Measurements from ENCODE around the gene NCKAP5L. TPM values are rescaled to one million over a fixed set of nuclear protein-coding genes. Genes with fewer than 3 reads are reported as not detected.

Gene NCKAP5L
- total and polyA plus RNA-seq, 10 donors, result 3.6 to 29.4 (median 21.1) TPM

GRCh38 chr12:49819786-49820185 is 8.4 kb downstream of the NCKAP5L start:
- no peak for TF ChIP-seq POLR2A (IDR thresholded peaks at IDR 0.05)
- no peak for TF ChIP-seq POLR2AphosphoS5 (IDR thresholded peaks at IDR 0.05)
- no peak for TF ChIP-seq CTCF (IDR thresholded peaks at IDR 0.05 in 8 of 11, conservative IDR thresholded peaks at IDR 0.05 in 3 of 11)
- peaks cover 0 to 30% (median 0%) of the 10 kb centered on the region in 6 donors for H3K36me3 ChIP-seq
- WGBS, 5 donors, result 67 to 92% (median 84%) methylated on average over 2 of the region's 2 CpGs
- DNase-seq, result no peak
- H3K27ac ChIP-seq, result no peak overlapping the region
- H3K4me1 ChIP-seq, result peaks cover 6 to 51% (median 26%) of the 10 kb centered on the region in 6 donors
- intact Hi-C loops (cut with DNase I; ENCODE audit: low total_unique reads), result no loop called here
- no peak overlapping the region for H3K4me3 ChIP-seq
- no peaks in the 10 kb centered on the region for H3K9me3 ChIP-seq
- no peaks in the 10 kb centered on the region for H3K27me3 ChIP-seq (replicated peaks in 1 of 7)

- intact Hi-C loops (cut with DNase I; ENCODE audit: low total_unique reads), result no loop called here
- TF ChIP-seq POLR2A (IDR thresholded peaks at IDR 0.05), result no peak
- no peak for TF ChIP-seq CTCF (IDR thresholded peaks at IDR 0.05 in 8 of 11, conservative IDR thresholded peaks at IDR 0.05 in 3 of 11)
- TF ChIP-seq POLR2AphosphoS5 (IDR thresholded peaks at IDR 0.05), result no peak
- DNase-seq, result no peak
- no peak overlapping the region for H3K27ac ChIP-seq
- no peak overlapping the region for H3K4me3 ChIP-seq
- H3K4me1 ChIP-seq, result peaks cover 6 to 37% (median 20%) of the 10 kb centered on the region in 6 donors
- no peaks in the 10 kb centered on the region for H3K27me3 ChIP-seq (replicated peaks in 1 of 7)
- peaks cover 0 to 37% (median 0%) of the 10 kb centered on the region in 6 donors for H3K36me3 ChIP-seq
- WGBS, 5 donors, result 75 to 88% (median 78%) methylated on average over 7 of the region's 7 CpGs
- H3K9me3 ChIP-seq, result no peaks in the 10 kb centered on the region
These were observed 9.8 kb downstream of the NCKAP5L start for GRCh38 chr12:49818241-49818895.

- Histone ChIP-seq H3K4me3 (no peak overlapping the region), H3K27me3 (replicated peaks in 1 of 7) (no peaks in the 10 kb centered on the region), H3K4me1 (peaks cover 0 to 50% (median 9%) of the 10 kb centered on the region in 6 donors), H3K36me3 (peaks cover 0 to 38% (median 0%) of the 10 kb centered on the region in 6 donors), H3K9me3 (no peaks in the 10 kb centered on the region), H3K27ac (no peak overlapping the region)
- intact Hi-C loops (cut with DNase I; ENCODE audit: low total_unique reads), result no loop called here
- 74 to 91% (median 85%) methylated on average over 1 of the region's 1 CpG for WGBS, 5 donors
- no peak for TF ChIP-seq POLR2A (IDR thresholded peaks at IDR 0.05)
- no peak for TF ChIP-seq CTCF (IDR thresholded peaks at IDR 0.05 in 8 of 11, conservative IDR thresholded peaks at IDR 0.05 in 3 of 11)
- TF ChIP-seq POLR2AphosphoS5 (IDR thresholded peaks at IDR 0.05), result no peak
- DNase-seq, result no peak
These were observed 15.1 kb downstream of the NCKAP5L start for GRCh38 chr12:49813131-49813530.

GRCh38 chr12:49811961-49812401 is 16.2 kb downstream of the NCKAP5L start:
- H3K9me3 ChIP-seq, result no peaks in the 10 kb centered on the region
- peaks cover 0 to 42% (median 0%) of the 10 kb centered on the region in 6 donors for H3K36me3 ChIP-seq
- intact Hi-C loops (cut with DNase I; ENCODE audit: low total_unique reads), result no loop called here
- H3K4me1 ChIP-seq, result peaks cover 0 to 53% (median 10%) of the 10 kb centered on the region in 6 donors
- no peak overlapping the region for H3K4me3 ChIP-seq
- TF ChIP-seq POLR2AphosphoS5 (IDR thresholded peaks at IDR 0.05), result no peak
- TF ChIP-seq POLR2A (IDR thresholded peaks at IDR 0.05), result no peak
- TF ChIP-seq CTCF (IDR thresholded peaks at IDR 0.05 in 8 of 11, conservative IDR thresholded peaks at IDR 0.05 in 3 of 11), result no peak
- no peak overlapping the region for H3K27ac ChIP-seq
- no peak for DNase-seq
- H3K27me3 ChIP-seq (replicated peaks in 1 of 7), result no peaks in the 10 kb centered on the region
- WGBS, 5 donors, result 60 to 63% (median 61%) methylated on average over 4 of the region's 4 CpGs
